HFF-Myc (cell line): ENCODE data around the gene IL31RA.

Source experiments
- DNase-seq: peaks from one replicate; pipeline ENCODE4 v3.0.0-alpha.2; 2011; ENCODE audit warnings: low read depth; ENCODE audit errors: extremely low read depth
- H3K4me3 ChIP-seq: replicated peaks from 2 replicates; pipeline ENCODE4 v1.5.1; 2011; ENCODE audit warnings: low read depth, mild to moderate bottlenecking, control low read depth, low read length
- CTCF ChIP-seq: IDR thresholded peaks from 2 replicates; pipeline ENCODE4 v1.5.1; 2012; ENCODE audit warnings: mild to moderate bottlenecking, low read depth, low read length, control low read depth; ENCODE audit errors: missing control alignments

The IL31RA gene

GRCh38 chr5:55923177-55923771 is 72.1 kb downstream of the IL31RA start:
- DNase-seq: no peak
- no peak for TF ChIP-seq CTCF
- no peak overlapping the region for H3K4me3 ChIP-seq

- no peak overlapping the region for H3K4me3 ChIP-seq
Measured at GRCh38 chr5:55923865-55924500, 72.8 kb downstream of the IL31RA start.

GRCh38 chr5:55924744-55925143 is 73.6 kb downstream of the IL31RA start:
- TF ChIP-seq CTCF: no peak
- DNase-seq: no peak
- H3K4me3 ChIP-seq: no peak overlapping the region

More at GRCh38 chr5:55923865-55924500, 72.8 kb downstream of the IL31RA start:
- no peak for DNase-seq
- no peak for TF ChIP-seq CTCF

GRCh38 chr5:55925181-55925580 is 74.0 kb downstream of the IL31RA start:
- no peak for TF ChIP-seq CTCF
- no peak for DNase-seq
- no peak overlapping the region for H3K4me3 ChIP-seq

GRCh38 chr5:55925712-55926111 is 74.6 kb downstream of the IL31RA start:
- no peak for DNase-seq
- TF ChIP-seq CTCF: no peak
- no peak overlapping the region for H3K4me3 ChIP-seq

GRCh38 chr5:55926476-55926875 is 75.3 kb downstream of the IL31RA start:
- no peak for DNase-seq
- no peak for TF ChIP-seq CTCF
- no peak overlapping the region for H3K4me3 ChIP-seq
